ENCODE data around the gene RHOA. TPM values are rescaled to one million over a fixed set of nuclear protein-coding genes. Genes with fewer than 3 reads are reported as not detected.
A peak's percentile ranks its signal among the peaks of the same experiment; 100 is the strongest.

The RHOA gene
- 100 to 1,000 TPM; 532 to 825 (median 698) TPM for total RNA-seq

DNA sequence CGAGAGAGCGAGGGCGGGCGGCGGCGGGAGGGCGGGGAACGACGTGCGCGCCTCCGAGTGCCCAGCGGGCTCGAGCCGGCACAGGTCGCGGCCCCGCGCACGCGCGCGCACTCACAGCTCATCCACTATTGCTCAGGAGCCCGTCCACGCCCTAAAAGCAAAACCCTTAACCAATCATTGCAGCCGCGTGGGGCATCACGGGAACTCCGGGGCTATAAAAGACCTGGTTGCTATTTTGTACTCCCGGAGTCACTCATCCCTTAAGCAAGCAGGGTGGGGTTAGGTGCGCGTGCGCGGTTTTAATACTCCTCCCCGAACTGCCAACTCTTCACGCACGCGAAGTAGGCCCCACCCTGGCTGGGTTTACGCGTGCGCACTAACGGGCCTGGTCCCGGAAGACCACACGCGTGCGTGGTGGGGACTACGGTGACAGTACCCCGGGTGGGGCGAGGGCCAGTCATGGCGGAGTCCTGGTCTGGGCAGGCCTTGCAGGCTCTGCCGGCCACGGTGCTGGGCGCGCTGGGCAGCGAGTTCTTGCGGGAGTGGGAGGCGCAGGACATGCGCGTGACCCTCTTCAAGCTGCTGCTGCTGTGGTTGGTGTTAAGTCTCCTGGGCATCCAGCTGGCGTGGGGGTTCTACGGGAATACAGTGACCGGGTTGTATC is at the start of gene RHOA, which contains the start of gene TCTA:
Gene RHOA (minus strand): TSS at position 9 of the 664 bp plus-strand sequence. CDS start 36,387 bp downstream, outside the sequence.
Gene TCTA (plus strand): TSS at position 456 of the 664 bp plus-strand sequence. CDS start 4 bp downstream, at position 460.
- H3K9me3 ChIP-seq: no peaks in the 10 kb centered on the region
- H3K4me1 ChIP-seq: peaks cover 3 to 79% (median 32%) of the 10 kb centered on the region in 4 donors
- TF ChIP-seq, protein P1, sequence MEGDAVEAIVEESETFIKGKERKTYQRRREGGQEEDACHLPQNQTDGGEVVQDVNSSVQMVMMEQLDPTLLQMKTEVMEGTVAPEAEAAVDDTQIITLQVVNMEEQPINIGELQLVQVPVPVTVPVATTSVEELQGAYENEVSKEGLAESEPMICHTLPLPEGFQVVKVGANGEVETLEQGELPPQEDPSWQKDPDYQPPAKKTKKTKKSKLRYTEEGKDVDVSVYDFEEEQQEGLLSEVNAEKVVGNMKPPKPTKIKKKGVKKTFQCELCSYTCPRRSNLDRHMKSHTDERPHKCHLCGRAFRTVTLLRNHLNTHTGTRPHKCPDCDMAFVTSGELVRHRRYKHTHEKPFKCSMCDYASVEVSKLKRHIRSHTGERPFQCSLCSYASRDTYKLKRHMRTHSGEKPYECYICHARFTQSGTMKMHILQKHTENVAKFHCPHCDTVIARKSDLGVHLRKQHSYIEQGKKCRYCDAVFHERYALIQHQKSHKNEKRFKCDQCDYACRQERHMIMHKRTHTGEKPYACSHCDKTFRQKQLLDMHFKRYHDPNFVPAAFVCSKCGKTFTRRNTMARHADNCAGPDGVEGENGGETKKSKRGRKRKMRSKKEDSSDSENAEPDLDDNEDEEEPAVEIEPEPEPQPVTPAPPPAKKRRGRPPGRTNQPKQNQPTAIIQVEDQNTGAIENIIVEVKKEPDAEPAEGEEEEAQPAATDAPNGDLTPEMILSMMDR (IDR thresholded peaks at IDR 0.05): peak in 2 of 5 experiments; percentile 14 to 36
- TF ChIP-seq POLR2A (IDR thresholded peaks at IDR 0.05) (peak; percentile 80 to 81), EP300 (IDR thresholded peaks at IDR 0.05) (peak; percentile 95 to 98)
- H3K27me3 ChIP-seq: no peaks in the 10 kb centered on the region
- H3K36me3 ChIP-seq: peaks cover 0 to 26% (median 0%) of the 10 kb centered on the region in 3 donors
- peak within 1 kb of the TSS; percentile 96 to 99 (median 97) for H3K27ac ChIP-seq
- peak within 1 kb of the TSS; percentile 76 to 97 (median 88) for H3K4me3 ChIP-seq
- DNase-seq (ENCODE audit: low spot score in 2 of 2): peak; percentile 98 to 99
- WGBS, 2 donors: 0% methylated on average over 14 to 46 of the region's 62 CpGs

DNA sequence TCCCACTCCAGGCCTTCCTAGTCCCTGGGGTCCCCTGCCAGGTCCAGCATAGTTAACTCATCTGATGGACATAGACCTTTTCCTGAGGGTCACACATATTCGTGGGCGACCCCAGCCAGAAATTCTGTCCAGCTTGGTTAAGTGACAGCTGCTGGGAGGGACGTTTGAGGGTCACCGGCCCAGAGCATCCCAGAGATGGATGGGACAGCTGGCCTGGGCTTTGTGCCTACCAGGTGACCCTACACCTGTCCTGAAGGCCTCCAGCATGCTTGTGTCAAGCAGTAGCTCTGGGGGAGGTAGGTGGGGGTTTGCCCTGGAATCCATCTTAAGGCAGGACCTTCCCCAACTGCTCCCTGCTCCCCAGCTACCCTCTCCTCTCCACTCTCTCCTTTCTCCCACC is 49.2 kb upstream of the RHOA start:
- H3K4me1 ChIP-seq: peaks cover 0 to 44% (median 21%) of the 10 kb centered on the region in 4 donors
- no peak for DNase-seq (ENCODE audit: low spot score in 2 of 2)
- H3K27me3 ChIP-seq: no peaks in the 10 kb centered on the region
- H3K27ac ChIP-seq: peak overlapping the region; percentile 0 to 94 (median 70)
- WGBS, 2 donors: 81 to 86% methylated on average over 4 of the region's 4 CpGs
- no peak overlapping the region for H3K4me3 ChIP-seq
- no peak for TF ChIP-seq POLR2A (IDR thresholded peaks at IDR 0.05)
- TF ChIP-seq, protein P1 (IDR thresholded peaks at IDR 0.05): no peak
- H3K9me3 ChIP-seq: no peaks in the 10 kb centered on the region
- no peaks in the 10 kb centered on the region for H3K36me3 ChIP-seq

DNA sequence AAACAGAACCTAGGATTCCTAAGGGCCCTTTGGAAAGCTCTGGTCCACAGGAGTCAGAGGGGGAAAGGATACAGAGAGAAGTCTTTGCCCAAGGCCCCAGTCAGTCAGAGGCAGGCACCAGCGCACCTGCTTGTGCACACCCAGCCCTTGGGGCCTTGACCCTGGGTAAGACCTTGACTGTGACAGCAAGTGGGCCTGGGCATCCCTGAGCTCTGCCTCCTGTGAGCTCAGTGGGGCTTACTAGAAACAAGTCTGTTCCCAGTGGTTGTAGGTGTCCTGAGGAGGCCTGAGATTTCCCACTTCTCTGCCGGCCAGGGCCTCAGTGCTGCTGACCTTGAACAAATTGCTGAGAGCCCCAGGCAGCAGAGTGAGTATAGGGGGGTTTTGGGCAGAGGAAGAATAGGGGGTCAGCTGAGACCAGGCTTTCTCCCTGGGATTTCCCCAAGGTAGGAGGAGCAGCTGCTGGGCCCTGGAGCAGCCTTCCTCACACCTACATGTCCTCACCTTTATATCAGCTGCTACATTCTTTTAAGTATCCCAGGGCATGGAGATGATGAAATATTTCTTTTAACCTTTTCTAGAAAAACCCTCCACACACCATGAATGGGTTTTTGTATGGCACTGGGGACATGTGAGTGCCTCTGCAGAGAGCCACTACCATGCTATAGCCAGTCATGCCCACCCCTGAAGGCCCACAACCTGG is 48.6 kb upstream of the RHOA start:
- H3K27ac ChIP-seq: peak overlapping the region in 3 of 4 donors; percentile 26 to 94 (median 84)
- no peak overlapping the region for H3K4me3 ChIP-seq
- TF ChIP-seq, protein P1 (IDR thresholded peaks at IDR 0.05): no peak
- no peak for TF ChIP-seq EP300 (IDR thresholded peaks at IDR 0.05)
- no peak for TF ChIP-seq POLR2A (IDR thresholded peaks at IDR 0.05)
- no peaks in the 10 kb centered on the region for H3K27me3 ChIP-seq
- no peaks in the 10 kb centered on the region for H3K36me3 ChIP-seq
- DNase-seq (ENCODE audit: low spot score in 2 of 2): no peak
- H3K4me1 ChIP-seq: peaks cover 0 to 40% (median 18%) of the 10 kb centered on the region in 4 donors
- WGBS, 2 donors: 56 to 92% methylated on average over 2 of the region's 2 CpGs
- no peaks in the 10 kb centered on the region for H3K9me3 ChIP-seq

DNA sequence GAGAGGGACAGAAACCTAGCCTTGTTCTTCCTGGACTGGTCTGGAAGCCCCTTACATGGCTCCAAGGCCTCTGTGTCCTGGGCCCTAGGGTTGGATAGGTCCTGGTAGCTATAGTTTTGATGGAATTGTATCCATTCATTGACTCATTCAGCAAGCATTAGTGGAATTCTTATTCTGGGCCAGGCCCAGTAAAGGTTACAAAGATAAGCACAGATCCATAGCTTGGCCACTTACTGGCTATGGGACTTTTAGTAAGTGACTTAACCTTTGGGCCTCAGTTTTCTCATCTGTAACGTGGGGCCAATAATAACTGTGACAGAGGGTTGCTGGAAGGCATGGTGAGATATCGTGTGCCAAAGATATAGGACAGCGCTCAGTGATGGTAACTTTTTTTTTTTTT is 44.7 kb upstream of the RHOA start:
- no peaks in the 10 kb centered on the region for H3K27me3 ChIP-seq
- WGBS, 2 donors: 72 to 90% methylated on average over 3 of the region's 3 CpGs
- H3K4me3 ChIP-seq: no peak overlapping the region
- H3K9me3 ChIP-seq: no peaks in the 10 kb centered on the region
- no peak for DNase-seq (ENCODE audit: low spot score in 2 of 2)
- no peak overlapping the region for H3K27ac ChIP-seq
- H3K36me3 ChIP-seq: no peaks in the 10 kb centered on the region
- peaks cover 0 to 28% (median 3%) of the 10 kb centered on the region in 4 donors for H3K4me1 ChIP-seq
- no peak for TF ChIP-seq EP300 (IDR thresholded peaks at IDR 0.05)
- TF ChIP-seq, protein P1 (IDR thresholded peaks at IDR 0.05): no peak
- no peak for TF ChIP-seq POLR2A (IDR thresholded peaks at IDR 0.05)

All from tibial nerve (tissue), 4 donors.